Stimulated activated CD8-positive, alpha-beta memory T cell treated with anti-CD3 and anti-CD28 coated beads, Interleukin-7, amount 100 ng/mL, for 48 hours (primary cell): ENCODE results near the gene FAM83F.
A peak's percentile ranks its signal among the peaks of the same experiment; 100 is the strongest.

Experiments used
- DNase-seq, 2 donors: peaks; one replicate each; pipeline ENCODE4 v3.0.0-alpha.2; 2020; ENCODE audit warnings: low read depth in 1 of 2; ENCODE audit errors: extremely low read depth in 1 of 2

The FAM83F gene

GRCh38 chr22:39965748-39966147 lies 29.0 kb upstream of the FAM83F start:
- DNase-seq: no peak

DNA sequence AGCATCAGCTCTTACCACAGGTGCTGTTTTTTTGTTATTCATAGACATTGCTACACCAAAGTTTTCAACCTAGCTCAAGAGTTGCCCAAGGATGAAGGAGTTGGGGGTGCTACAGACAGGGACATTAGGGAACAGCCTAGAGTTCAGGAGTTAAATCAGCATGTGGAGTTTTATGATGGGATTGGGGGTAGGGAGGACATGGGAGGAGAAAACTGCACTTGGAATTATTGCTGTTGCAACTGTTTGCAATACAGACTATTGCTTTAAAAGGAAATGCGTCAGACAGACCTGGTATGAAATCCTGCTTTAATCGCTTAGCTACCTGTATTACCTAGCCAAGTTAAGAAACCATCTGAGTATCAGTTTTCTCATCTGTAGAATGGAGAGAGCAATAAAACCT lies 28.3 kb upstream of the FAM83F start:
- DNase-seq: no peak

- DNase-seq: no peak
Measured at GRCh38 chr22:39967103-39967829, 27.5 kb upstream of the FAM83F start.

DNA sequence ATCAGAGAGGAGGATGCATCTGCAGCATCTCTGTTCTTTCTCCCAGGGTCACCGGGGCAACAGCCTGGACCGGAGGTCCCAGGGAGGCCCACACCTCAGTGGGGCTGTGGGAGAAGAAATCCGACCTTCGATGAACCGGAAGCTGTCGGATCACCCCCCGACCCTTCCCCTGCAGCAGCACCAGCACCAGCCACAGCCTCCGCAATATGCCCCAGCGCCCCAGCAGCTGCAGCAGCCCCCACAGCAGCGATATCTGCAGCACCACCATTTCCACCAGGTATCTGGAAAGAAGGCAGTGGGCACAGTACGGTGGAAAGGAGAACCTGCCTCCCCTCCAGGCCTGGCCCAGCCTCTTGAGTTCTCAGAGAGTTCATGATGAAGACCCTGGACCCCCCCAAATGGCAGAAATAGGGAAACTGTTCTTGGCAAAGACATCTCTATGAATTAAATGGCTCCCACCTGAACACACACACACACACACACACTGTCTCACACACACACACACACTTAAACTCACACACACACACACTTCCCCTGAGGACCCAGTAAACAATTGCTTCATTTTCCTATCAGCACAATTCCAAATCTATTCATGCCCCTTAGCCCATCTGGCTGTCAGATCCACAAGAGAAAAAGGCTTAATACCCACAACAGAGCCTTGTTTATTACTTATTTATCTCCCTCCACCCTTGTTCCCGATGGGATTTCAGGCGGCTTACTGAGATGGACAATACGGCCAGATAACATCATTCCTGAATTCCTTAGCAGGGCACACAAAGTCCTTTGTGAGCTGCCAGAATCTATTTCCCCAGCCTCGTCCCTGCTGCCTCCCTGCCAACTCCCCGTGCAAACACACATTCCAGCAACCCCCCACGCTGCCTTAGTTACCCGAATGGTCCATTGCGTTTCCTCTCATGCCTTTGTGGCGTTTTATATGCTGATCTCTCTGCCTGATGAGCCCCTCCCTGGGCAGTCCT lies 26.5 kb upstream of the FAM83F start:
- DNase-seq: no peak

- DNase-seq: no peak
Measured at GRCh38 chr22:39970742-39971141, 24.0 kb upstream of the FAM83F start.

GRCh38 chr22:39972641-39973040 lies 22.1 kb upstream of the FAM83F start:
- no peak for DNase-seq

GRCh38 chr22:39973656-39974055 lies 21.1 kb upstream of the FAM83F start:
- no peak for DNase-seq

DNA sequence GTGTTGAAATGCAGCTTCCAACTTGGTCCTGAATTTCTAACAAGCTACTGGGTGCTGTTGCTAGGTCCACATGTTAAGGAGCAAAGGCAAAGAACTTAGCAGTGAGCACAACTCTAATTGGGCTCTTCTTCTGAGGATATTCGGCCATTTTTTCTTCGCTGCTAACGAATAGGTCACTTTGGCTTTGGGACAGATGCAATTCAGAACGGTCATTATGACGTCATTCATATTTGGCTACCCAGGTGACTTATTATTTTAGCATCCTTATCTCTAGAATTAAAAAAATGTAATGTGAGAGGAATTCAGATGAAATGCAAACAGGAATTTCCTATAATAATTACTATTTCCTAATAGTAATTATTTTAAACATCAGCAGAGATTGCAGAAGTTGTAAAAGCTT lies 20.7 kb upstream of the FAM83F start:
- no peak for DNase-seq

- no peak for DNase-seq
Measured at GRCh38 chr22:39979048-39979447, 15.7 kb upstream of the FAM83F start.

DNA sequence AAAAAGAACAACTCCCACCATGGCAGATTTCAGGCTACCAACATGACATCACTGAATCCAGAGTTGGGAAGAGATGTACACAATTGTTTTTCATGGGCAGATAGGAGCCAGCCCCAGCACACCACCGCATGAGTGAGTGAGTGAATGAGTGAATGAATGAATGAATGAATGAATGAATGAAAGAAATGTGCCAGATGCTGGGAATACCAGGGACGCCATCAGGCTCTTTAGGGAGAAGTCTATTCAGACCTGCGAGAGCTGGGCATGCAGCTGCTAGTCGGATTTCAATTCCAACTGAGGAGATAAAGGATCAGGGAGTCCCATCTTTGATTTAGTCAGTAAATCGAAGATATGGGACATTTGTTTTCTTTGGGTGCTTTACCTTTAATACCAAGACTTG lies 15.3 kb upstream of the FAM83F start:
- no peak for DNase-seq

DNA sequence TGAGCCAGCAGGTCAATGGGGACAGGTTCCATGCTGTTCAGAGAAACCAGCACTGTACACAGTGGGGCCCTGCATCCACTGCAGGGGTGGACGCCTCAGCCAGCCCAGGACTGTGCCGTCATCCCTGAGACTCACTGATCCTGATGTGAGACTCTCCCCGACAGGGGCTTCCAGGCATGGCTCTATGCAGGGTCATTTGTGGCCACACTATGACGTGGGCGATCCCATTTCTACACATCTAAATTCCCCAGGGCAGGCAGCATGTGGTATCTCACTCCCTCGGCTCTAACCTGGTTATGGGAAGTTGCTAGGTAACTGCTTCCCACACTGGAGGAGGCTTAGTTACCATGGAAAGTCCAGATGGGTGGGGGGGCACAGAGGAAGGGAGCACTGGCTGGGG lies 14.2 kb upstream of the FAM83F start:
- DNase-seq: no peak

- no peak for DNase-seq
Measured at GRCh38 chr22:39983346-39983745, 11.4 kb upstream of the FAM83F start.

GRCh38 chr22:39984006-39984405 lies 10.7 kb upstream of the FAM83F start:
- no peak for DNase-seq

DNA sequence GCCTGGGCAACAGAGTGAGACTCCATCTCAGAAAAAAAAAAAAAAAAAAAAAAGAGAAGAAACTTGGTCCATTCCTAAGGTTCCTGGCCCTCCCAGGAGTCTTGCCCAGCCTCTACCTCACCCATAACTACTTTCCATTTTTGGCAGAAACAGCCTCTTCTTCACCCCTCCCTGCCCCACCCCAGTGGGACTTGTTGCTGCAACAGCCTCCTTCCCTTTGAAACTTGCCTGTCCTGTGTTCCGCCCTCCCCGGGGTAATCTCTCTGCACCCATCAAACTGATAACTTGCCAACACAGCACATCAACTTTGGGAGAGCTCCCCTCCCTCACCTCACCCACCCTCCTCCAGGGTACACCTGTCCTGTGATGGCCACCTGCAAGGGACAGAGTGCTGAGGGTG lies 10.0 kb upstream of the FAM83F start:
- DNase-seq: no peak

- DNase-seq: peak in 1 of 2 donors; percentile 32
Measured at GRCh38 chr22:39985383-39986035, 9.2 kb upstream of the FAM83F start.

GRCh38 chr22:39988386-39989114 lies 6.2 kb upstream of the FAM83F start:
- DNase-seq: no peak

DNA sequence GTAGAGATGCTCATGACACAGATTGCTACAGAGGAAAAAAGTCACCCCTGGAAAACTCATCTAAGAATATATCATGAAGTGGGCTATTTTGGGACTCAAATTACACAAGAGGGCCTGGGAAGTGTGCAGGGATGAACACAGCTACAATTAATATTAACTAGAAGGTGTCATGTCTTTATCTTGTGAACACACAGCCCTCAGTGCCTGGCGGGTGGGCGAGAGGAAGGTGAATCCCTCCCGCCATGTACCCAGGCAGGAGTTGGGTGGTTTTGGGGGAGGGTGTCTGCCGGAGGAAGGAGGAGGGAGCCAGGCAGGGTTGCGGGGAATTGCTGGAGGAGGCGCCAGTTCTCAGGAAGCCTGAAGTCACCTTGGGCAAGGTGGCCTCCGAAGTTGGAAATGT lies 5.1 kb upstream of the FAM83F start:
- no peak for DNase-seq

GRCh38 chr22:39990686-39991085 lies 4.1 kb upstream of the FAM83F start:
- DNase-seq: no peak

GRCh38 chr22:39991159-39991860 lies 3.4 kb upstream of the FAM83F start:
- no peak for DNase-seq

- no peak for DNase-seq
Measured at GRCh38 chr22:39992088-39992826, 2.5 kb upstream of the FAM83F start.
